NCI-H460 (cell line): ENCODE data around the gene PYGB. TPM values are rescaled to one million over a fixed set of nuclear protein-coding genes. Genes with fewer than 3 reads are reported as not detected.

Source experiments
- DNase-seq: peaks from one replicate; pipeline ENCODE4 v3.0.0-alpha.2; 2016; ENCODE audit warnings: low read depth; ENCODE audit errors: extremely low read depth
- total RNA-seq: library from RNA; depleted of rRNA; stranded (reverse); fragments of >200 nt; shearing (Covaris generic); gene quantifications from 2 replicates; pipeline ENCODE4 v1.2.3, GENCODE V29; 2014

Gene PYGB
- total RNA-seq, 1 experiment from 2014 or later = 453 TPM

DNA sequence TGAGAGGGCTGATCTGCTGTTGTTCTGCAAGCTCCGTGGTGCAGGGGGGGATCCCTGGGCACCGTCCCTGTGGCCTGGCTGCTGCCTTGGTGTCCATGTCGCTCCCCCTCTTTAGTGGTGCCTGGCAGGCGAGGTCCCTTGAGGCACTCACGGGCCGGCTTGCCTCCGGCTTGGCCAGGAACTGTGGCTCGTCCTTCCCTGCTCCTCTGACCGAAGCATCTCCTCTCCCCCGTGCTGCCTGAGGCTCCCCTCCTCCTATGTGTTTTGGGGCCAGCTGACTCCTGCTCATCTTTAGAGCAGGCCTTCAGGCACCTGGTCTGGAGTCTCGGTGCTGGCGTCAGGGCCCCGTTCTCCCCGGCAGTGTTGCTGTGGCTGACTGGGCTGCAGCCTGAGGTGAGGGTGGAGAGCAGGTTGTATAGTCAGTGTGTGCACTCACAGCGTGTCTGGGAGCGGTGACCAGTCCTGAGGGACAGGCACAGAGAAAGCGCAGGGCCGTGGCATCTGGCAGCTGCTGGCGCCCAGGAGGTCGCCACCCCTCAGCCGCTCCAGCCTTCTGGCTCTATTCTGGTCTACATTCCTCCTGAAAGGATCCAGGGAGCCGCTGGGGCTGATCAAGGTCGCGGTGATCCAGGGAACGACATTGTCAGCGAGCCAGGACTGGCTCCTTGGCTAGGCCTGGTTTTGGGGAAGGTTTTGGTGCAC, 43.7 kb downstream of the PYGB start:
- DNase-seq = no peak

DNA sequence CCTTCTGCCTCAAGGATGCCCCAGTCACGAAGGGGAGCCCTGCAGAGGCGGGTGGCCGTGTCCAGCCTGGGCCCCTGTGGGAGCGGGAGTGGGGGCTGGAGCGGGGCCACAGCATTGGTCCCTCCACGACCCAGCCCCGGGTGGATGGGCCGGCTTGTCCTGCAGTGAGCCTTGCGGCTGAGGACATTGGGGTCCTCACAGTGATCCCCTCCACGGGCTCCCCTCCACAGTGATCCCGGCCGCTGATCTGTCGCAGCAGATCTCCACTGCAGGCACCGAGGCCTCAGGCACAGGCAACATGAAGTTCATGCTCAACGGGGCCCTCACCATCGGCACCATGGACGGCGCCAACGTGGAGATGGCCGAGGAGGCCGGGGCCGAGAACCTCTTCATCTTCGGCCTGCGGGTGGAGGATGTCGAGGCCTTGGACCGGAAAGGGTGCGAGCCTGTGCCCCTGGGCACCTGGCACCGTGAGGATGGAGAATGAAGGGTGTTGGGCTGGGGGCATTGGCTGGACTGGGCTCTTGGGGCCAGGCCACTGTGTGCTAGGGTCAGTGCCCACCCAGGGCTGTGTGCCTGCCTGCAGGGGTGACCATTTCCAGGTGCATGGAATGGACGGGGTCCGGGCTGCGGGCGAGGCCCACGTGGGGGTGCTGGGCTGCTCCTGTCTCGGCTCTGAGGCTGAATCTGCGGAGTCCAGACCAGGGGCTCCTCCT, 44.4 kb downstream of the PYGB start:
- no peak for DNase-seq

DNA sequence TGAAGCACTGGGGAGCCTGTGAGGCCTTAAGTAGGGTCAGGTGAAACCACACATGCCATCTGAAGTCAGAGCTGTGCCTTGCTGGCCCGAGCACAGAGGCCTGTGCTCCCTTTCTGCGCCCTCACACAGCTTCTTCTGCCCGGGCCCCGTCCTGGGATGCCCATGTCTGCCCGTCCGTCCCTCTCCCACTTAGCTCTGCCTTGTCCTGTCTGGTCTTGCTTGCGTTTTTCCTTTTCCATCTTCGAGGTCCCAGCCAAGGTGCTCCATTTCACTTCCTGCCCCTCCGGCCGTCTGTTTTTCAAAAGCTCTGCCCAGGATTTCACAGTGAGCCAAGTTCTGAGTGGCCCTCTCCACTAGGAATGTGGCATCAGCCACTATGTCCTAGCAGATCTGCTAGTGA, 45.6 kb downstream of the PYGB start:
- no peak for DNase-seq

DNA sequence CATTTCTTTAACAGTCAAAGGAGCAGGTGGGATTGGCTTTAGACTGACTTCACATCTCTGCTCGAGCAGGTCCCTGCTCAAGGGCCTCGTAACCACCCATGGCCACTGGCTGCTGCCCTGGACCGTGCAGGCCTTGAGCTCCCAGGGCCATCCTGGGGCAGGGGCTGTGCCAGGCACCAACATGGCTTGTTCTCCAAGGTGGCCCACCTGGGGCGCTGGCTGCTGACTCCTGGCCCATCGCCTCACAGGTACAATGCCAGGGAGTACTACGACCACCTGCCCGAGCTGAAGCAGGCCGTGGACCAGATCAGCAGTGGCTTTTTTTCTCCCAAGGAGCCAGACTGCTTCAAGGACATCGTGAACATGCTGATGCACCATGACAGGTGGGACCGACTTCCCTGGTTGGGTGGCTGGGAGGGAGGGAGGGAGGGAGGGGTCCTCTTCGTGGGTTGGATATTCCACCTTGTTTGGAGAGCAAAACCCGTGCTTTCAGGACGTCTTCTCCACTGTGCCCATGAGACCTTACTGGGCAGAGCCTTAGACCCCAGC, 46.1 kb downstream of the PYGB start:
- no peak for DNase-seq

DNA sequence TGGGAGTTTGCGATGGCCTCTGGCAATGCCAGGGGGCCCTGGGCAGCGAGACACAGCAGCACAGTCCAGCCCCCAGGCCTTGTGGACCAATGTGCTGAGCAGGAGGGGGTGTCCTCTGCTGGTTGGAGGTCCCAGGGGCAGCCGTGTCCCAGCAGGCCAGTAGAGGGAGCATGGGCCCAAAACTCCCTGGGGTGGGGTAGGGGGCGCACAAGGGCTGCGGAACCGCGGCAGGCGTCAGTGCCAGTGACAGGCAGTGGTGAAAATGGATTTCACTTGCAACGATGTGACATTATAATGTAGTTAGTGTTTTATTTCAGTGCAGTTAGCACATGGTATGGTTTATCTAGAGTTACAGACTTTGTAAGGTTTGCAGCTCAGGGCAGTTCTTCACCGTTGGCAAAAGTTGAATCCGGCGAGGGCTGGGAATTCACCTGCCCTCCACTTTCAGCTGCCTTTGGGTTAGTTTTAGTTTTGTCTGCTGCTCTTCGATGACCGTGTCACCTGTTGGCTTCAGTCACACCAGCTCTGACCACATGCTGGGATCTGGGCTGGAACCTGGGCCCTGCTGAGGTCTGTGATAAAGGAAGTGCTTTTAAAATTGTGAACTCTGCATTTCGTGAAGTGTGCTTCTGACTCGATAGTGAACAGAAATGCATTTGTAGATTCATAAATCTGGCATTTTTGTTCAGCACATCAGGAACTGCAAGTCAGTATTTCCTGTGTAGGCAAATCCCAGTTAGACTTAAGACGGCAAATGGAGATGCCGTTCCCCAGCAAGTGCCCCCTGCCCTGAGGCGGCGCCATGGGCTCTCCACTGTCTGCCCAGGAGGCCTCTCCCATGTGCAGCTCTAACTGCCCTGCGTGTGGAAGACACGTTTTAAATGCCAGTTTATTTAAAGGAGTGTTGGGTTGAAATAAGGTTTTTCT, 46.8 kb downstream of the PYGB start:
- DNase-seq = peak; percentile 40

DNA sequence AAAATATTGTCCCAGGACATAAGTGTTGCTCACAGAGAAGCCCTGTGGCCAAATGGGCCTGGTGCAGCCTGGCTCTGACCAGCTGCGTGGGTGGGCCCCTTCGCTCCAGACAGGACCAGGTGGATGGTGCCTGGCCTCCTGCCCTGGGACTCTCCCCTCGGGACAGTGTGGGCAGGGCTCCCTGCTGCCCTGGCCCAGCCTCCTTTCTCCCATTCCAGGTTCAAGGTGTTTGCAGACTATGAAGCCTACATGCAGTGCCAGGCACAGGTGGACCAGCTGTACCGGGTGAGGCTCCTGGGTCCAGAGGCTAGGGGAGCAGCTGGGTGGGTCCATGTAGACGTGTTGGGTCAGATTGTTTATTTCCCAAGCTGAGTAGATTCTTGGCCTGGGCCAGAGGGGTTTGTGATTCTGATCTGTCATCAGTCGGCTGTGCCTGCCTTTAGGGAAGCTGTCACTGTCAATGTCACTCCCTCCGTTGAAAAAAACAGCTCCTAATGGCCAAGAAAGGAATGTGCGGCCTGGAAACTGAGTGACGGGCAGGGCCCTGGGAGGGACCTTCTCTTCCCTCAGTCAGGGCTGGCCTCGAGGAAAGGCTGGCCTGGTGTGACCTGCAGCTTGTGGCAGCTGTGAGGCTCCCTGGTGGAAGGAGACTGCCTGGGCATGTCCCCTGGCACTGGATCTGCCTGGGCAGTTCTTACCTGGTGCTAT, 47.7 kb downstream of the PYGB start:
- no peak for DNase-seq

DNA sequence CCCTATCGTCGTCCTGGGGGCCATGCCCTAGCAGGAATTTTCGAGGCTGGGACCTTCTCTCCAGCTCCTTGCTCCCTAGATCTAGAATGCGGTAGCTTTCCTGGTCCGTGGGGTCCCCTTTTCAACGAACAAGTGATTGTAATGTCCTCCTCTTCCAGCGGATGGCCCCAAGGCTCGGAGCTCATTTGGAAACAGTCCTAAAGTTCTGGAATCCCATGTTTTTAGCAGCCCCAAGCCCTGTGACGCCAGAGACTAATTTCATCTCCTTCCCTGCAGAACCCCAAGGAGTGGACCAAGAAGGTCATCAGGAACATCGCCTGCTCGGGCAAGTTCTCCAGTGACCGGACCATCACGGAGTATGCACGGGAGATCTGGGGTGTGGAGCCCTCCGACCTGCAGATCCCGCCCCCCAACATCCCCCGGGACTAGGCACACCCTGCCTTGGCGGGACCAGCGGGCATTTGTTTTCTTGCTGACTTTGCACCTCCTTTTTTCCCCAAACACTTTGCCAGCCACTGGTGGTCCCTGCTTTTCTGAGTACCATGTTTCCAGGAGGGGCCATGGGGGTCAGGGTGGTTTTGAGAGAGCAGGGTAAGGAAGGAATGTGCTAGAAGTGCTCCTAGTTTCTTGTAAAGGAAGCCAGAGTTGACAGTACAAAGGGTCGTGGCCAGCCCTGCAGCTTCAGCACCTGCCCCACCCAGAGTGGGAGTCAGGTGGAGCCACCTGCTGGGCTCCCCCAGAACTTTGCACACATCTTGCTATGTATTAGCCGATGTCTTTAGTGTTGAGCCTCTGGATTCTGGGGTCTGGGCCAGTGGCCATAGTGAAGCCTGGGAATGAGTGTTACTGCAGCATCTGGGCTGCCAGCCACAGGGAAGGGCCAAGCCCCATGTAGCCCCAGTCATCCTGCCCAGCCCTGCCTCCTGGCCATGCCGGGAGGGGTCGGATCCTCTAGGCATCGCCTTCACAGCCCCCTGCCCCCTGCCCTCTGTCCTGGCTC, 48.5 kb downstream of the PYGB start:
- no peak for DNase-seq

DNA sequence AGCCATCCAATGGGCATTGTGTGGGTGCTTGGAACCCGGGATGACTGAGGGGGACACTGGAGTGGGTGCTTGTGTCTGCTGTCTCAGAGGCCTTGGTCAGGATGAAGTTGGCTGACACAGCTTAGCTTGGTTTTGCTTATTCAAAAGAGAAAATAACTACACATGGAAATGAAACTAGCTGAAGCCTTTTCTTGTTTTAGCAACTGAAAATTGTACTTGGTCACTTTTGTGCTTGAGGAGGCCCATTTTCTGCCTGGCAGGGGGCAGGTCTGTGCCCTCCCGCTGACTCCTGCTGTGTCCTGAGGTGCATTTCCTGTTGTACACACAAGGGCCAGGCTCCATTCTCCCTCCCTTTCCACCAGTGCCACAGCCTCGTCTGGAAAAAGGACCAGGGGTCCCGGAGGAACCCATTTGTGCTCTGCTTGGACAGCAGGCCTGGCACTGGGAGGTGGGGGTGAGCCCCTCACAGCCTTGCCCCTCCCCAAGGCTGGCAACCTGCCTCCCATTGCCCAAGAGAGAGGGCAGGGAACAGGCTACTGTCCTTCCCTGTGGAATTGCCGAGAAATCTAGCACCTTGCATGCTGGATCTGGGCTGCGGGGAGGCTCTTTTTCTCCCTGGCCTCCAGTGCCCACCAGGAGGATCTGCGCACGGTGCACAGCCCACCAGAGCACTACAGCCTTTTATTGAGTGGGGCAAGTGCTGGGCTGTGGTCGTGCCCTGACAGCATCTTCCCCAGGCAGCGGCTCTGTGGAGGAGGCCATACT, 49.4 kb downstream of the PYGB start:
- DNase-seq = no peak

DNA sequence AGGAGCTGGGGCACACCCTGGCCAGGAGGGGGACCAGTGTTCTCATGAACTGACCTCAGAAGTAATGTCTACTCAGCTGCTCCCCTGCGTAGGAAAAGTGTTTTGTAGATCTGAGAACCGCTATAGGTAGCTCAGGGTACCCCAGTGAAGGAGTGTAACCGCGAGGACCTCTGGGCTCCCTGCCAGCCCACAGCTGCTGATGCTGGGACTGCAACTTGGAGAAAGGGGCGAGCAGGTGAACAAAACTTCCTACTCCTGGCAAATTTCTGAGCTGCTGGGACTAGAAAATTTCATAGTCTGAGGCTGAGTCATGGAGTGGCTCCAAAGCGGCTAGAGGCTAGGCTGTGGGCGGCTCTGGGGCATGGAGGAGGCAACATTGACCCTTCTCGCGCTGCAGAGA, 51.9 kb downstream of the PYGB start:
- no peak for DNase-seq

DNA sequence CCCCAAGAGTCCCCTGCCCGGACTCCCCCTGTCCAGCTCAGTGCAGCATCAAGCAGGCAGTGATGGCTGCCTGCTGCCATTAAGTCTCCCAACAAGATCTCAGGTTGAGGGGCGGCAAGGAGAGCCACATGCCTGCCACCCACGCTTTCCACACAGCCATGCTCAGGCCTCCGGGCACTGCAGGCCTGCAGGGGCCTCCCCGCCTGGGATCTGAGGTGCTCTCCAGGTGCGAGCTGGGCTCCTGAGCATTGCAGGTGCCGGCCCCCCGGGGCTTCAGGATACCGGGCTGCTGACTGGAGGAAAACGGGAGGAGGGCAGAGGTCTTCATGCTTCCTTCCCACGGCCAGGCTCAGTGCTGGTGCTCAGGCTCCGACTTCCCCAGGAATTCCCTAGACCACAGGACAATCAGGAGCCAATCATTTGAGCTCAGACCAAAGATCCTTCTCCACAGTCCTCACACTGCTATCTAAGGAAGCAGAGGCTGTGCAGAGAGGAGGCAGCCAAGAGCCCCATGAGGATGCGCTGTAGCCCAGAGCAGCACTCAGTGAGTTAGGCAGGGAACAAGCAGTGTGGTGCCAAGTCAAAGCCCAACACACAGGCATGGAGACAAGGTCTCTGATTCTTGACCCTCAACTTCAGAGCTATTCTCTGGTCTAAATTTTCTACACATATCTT, 52.7 kb downstream of the PYGB start:
- no peak for DNase-seq

DNA sequence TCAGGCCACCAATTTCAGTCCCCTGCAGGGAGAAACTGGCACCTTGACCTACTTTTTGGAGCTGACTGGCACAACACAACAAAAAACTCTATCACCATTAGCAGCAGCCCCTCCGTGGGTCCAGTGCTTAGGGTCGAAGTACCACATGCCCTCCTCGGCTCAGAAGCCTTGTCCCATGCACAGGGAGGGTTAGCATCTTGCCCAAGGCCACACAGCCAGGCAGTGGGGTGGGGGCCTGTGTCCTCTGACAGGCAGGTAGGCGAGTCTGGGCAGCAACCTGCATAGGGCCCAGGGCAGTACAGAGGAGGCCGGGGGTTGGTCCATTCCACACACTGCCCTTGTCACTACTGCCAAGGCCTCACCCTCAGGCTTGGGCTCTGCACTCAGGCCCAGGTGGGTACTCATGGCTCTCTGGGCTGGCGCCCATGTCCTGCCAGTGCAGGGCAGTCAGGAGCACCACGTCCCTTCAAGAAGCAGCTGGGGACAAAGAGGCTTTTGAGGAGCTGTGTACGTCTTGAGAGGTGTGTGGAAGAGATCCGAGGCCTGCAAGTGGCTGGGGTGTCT, 53.6 kb downstream of the PYGB start:
- DNase-seq = no peak

DNA sequence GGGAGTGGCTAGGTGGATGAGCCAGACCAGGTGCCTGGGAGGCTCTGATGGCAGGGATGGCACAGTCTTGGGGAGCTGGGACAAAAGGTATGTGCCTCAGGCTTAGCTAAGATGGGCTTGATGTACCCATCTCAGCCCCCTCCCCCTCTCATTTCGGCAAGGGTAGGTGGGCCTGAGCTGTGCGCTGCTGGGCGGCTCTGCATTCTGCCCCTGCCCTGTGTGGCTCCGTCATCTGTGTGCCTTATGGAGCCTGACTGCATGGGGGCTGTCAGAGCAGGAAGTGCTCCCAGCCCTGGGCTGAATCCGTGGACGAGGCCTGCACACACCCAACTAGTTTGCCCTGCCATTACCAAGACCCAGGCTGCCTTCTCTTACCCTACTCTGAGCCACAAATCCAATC, 54.7 kb downstream of the PYGB start:
- no peak for DNase-seq

DNA sequence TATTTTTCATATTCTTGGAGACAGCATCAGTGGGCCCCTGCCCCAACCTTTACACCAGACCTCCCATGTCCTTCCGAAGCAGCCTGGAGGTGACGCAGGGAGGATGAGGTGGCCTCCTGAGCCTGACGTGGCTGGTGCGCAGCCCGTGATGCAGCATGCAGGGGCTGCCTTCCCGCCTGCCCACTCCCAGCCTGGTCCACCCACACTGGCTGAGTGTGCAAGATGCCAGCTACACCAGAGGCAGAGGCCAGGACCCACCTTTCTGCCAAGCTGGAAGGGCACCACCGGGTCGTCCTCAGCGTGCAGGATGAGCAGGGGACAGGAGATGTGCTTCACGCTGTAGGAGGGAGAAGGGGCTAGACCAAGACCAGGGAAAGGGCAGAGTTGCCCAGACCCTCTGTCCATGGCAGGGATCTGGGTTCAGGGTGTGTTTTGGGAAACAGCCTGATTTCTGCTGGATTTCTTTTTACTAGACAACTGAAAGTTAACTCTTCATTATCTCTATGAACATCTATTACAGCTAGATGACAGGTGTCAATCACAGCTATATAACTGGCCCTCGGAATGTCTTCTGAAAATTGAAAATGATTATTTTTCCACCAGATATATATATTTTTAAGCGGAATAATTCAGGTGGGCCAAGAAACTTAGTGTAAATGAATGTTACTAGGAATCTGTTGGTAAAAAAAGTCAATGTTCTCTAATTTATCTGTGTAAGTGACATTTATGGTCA, 55.6 kb downstream of the PYGB start:
- no peak for DNase-seq

DNA sequence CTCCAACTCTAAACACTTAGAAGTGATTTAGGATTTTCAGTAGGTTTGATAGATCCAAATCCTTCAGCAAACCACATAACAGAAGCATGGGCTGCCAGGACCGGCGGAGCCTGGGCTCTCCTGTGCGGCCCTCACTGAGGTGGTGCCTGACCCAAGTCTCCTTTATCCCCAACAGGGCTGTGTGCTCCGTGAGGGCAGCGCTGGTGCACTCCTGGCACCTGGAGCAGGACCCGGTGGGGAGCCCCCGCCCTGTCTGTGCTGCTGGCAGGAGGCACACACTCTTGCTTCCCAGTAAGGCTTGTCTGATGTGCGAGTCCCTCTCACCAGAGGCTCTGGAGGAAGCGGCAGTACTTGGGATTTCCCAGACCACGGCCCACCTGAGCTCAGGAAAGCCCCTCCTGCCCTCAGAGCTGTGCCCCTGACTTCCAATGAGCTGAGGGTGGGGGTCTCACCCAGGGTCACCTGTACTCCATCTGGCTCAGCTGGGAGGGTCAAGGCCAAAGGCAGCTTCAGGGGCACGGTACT, 56.2 kb downstream of the PYGB start:
- no peak for DNase-seq

DNA sequence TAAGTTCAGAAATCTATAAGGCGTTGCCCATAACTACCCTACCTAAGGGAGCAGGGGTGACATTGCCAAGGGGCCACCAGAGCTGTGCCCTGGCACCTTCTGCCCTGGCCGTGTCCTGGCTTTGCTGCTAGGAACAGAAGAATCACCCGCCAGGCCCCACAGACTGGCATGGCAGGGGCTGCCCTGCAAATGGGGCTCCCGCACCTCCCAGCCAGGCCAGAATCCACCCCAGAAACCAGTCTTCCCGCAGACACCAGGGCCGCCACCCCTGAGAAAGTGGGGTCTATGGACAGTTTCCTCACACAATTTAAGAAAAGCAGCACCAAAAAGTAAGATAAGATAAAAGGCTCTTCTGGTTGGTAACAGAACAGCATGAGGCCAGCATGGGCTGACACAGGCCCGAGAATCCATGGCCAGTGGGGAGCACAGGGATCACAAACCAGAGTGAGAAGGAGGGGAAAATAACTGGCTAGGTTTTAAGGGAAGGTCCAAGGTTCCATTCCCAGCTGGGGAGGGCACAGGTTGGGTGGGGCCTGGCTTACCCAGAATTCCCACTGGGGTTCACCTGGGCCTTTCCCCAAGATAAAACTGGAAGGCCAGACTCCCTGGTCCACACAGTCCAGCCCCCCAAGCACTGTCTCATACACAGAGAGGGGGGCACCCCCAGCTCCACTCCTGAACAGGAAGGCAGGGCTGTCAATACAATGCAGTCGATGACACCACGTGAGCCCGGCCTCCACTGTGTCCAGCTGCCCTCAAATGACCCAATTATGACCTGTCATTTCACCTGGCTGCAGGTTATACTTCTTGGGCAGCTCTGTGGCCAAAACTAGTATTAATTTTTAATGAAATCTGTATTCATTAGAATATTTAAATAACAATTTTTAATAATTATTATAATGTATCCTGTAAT, 59.4 kb downstream of the PYGB start:
- DNase-seq = no peak

DNA sequence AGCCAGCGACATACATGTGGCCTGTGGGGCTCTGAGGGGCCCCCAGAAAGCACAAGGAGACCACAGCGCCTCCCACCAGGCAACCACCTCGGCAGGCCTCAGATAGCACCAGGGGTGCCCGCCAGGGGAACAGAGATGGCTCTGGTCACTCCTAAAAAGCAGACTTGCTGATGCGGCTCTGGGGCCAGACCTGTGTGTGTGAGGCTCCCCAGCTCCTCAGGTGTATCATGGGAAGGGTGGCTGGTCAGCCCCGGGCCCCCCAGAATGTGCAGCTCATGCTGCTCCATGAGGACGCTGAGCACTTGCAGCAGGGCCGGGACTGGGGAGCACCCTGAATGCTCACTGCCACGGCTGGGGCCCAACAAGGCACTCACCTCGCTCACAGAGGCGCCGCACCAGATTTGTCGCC, 60.2 kb downstream of the PYGB start:
- DNase-seq = no peak
